GM12875 (cell line): Measurements from ENCODE around the gene TRAPPC2L.

Source experiments
- H3K4me3 ChIP-seq: one replicate; pipeline ENCODE4 v1.5.1; 2011; ENCODE audit warnings: low read depth, low read length, control low read depth
- TF ChIP-seq, protein P1 (sequence below): IDR thresholded peaks from 2 replicates; pipeline ENCODE4 v1.5.1; 2011; ENCODE audit warnings: low read depth, mild to moderate bottlenecking, control low read depth, inconsistent platforms, low read length, moderate library complexity, borderline replicate concordance; ENCODE audit not compliant: insufficient read depth

Gene TRAPPC2L

GRCh38 chr16:88866151-88866920, 9.4 kb downstream of the TRAPPC2L start, which contains the start of gene PABPN1L:
Gene PABPN1L, minus strand, starts transcription at chr16:88866660. Its CDS starts 54 bp downstream, at chr16:88866606.
- TF ChIP-seq, protein P1, sequence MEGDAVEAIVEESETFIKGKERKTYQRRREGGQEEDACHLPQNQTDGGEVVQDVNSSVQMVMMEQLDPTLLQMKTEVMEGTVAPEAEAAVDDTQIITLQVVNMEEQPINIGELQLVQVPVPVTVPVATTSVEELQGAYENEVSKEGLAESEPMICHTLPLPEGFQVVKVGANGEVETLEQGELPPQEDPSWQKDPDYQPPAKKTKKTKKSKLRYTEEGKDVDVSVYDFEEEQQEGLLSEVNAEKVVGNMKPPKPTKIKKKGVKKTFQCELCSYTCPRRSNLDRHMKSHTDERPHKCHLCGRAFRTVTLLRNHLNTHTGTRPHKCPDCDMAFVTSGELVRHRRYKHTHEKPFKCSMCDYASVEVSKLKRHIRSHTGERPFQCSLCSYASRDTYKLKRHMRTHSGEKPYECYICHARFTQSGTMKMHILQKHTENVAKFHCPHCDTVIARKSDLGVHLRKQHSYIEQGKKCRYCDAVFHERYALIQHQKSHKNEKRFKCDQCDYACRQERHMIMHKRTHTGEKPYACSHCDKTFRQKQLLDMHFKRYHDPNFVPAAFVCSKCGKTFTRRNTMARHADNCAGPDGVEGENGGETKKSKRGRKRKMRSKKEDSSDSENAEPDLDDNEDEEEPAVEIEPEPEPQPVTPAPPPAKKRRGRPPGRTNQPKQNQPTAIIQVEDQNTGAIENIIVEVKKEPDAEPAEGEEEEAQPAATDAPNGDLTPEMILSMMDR: no peak
- H3K4me3 ChIP-seq: no peak within 1 kb of the TSS

GRCh38 chr16:88867581-88868246, 10.8 kb downstream of the TRAPPC2L start:
- no peak overlapping the region for H3K4me3 ChIP-seq
- TF ChIP-seq, protein P1: no peak

DNA sequence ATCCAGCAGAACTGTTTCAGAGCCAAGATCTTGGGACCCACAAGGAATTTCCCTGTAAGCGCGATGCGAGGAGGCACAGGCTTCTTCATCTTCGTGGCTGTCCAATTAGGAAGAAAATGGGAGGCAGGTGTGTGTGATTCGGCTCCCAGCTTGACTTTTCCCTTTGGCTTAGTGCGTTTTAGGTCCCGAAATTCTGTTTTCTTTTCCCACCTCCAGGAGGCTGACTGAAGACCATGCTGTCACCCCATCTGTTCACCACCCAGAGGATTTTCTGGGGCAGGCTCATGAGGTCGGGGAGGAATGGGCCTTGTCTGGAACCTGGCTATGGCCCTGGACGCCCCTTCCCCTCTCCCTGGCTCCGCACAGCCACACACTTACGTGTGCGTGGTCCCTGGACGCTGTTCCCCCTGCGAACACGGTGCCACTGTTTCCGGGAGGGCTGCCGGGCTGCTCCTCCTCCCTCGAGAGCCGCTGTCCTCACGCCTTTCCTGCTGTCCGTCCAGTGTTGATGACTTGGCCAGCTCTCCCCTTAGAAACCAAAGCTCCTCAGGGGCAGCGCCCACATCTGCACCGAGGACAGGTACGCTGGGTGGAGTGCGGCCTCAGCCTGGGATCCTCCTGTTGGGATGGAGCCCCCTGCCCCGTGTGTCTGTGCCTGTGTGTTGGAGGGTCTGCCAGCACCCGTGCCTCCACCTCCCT, 12.2 kb downstream of the TRAPPC2L start:
- TF ChIP-seq, protein P1: no peak

DNA sequence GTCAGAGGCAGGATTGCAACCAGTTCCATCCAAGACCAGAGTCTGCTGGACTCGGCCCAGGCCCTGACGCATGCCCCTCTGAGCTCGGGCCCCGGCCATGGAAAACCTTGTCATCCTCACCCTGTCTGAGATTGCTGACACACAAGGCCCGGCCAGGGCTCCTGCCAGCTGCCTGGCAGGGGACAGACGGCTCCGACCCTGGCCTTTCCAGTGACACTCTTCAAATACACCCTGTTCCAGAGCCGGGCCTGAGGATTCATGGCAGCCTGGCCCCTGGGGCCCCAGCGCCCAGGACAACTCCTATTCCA, 12.7 kb downstream of the TRAPPC2L start:
- TF ChIP-seq, protein P1: no peak

More for the DNA sequence above, 12.2 kb downstream of the TRAPPC2L start:
- H3K4me3 ChIP-seq: no peak overlapping the region

GRCh38 chr16:88870608-88871348, 13.9 kb downstream of the TRAPPC2L start:
- H3K4me3 ChIP-seq: no peak overlapping the region
- TF ChIP-seq, protein P1: no peak

More for the DNA sequence above, 12.7 kb downstream of the TRAPPC2L start:
- no peak overlapping the region for H3K4me3 ChIP-seq

DNA sequence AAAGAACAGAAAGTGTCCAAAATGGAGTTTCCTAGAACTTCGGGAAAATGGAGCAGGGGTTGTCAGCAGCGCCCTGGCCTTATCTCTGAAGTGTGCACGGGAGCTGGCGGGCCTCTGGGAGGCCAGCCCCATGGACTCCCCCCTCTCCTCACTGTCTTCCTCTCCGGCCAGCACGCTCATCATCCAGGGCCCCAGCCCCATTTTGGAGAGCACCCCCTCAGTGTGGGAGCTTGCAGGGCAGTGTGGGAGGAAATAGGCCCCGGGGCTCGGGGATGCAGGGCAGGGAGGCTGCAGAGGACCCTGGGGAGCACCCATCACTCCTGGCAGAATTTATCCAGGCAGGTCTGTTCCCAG, 14.4 kb downstream of the TRAPPC2L start:
- TF ChIP-seq, protein P1: no peak
- H3K4me3 ChIP-seq: no peak overlapping the region
